AG08396 (cell line): ENCODE results near the gene MED14.

ENCODE experiments used
- DNase-seq: peaks from one replicate; pipeline ENCODE4 v3.0.0; 2012; ENCODE audit warnings: low spot score, mixed read lengths

MED14 gene

GRCh38 chrX:40663880-40664630 lies 71.3 kb downstream of the MED14 start:
- DNase-seq, result peak; percentile 21

GRCh38 chrX:40663078-40663740 lies 72.1 kb downstream of the MED14 start:
- no peak for DNase-seq

- DNase-seq, result no peak
These were observed 73.9 kb downstream of the MED14 start for GRCh38 chrX:40661489-40661888.

- DNase-seq, result no peak
These were observed 75.0 kb downstream of the MED14 start for GRCh38 chrX:40660381-40660780.

GRCh38 chrX:40653535-40653934 lies 81.8 kb downstream of the MED14 start:
- DNase-seq, result no peak

GRCh38 chrX:40652664-40653063 lies 82.7 kb downstream of the MED14 start:
- no peak for DNase-seq

- DNase-seq, result peak; percentile 39
These were observed 83.6 kb downstream of the MED14 start for GRCh38 chrX:40651620-40652223.

GRCh38 chrX:40647307-40648197 lies 87.8 kb downstream of the MED14 start, which contains the start of gene CXorf38:
Gene CXorf38 (minus strand): TSS chrX:40647561. CDS start chrX:40647520, 41 bp downstream.
- DNase-seq, result peak; percentile 97

- DNase-seq, result no peak
These were observed 88.6 kb downstream of the MED14 start for GRCh38 chrX:40646489-40647306.

- DNase-seq, result peak; percentile 74
These were observed 90.5 kb downstream of the MED14 start for GRCh38 chrX:40644821-40645358.

- DNase-seq, result no peak
These were observed 91.2 kb downstream of the MED14 start for GRCh38 chrX:40644176-40644575.

GRCh38 chrX:40637687-40638086 lies 97.7 kb downstream of the MED14 start:
- DNase-seq, result no peak

GRCh38 chrX:40632199-40632598 lies 103.1 kb downstream of the MED14 start:
- DNase-seq, result no peak

GRCh38 chrX:40628506-40628905 lies 106.8 kb downstream of the MED14 start:
- DNase-seq, result no peak

GRCh38 chrX:40625294-40625693 lies 110.0 kb downstream of the MED14 start:
- DNase-seq, result no peak

GRCh38 chrX:40623665-40624064 lies 111.7 kb downstream of the MED14 start:
- DNase-seq, result no peak

- DNase-seq, result no peak
These were observed 112.2 kb downstream of the MED14 start, which contains the start of gene MPC1L for GRCh38 chrX:40623139-40623536. Gene MPC1L (plus strand): TSS chrX:40623428. CDS start chrX:40623566, 138 bp downstream.

GRCh38 chrX:40622479-40623138 lies 112.7 kb downstream of the MED14 start:
- no peak for DNase-seq

GRCh38 chrX:40617566-40617965 lies 117.8 kb downstream of the MED14 start:
- DNase-seq, result no peak

- no peak for DNase-seq
These were observed 119.4 kb downstream of the MED14 start for GRCh38 chrX:40615976-40616375.
